GM12878 (cell line): ENCODE results near the gene GALNT17. TPM values are rescaled to one million over a fixed set of nuclear protein-coding genes. Genes with fewer than 3 reads are reported as not detected.

Source experiments
- ATAC-seq: fragments of 200-7000 bp; cut with Tn5 transposase; 3 replicates; pipeline ENCODE4 v1.9.1; 2020; ENCODE audit warnings: mild to moderate bottlenecking, moderate library complexity
- BruUV-seq: library from RNA; stranded (reverse); fragments of 400-500 nt; replicated peaks from 2 replicates; lab custom pipeline; 2021; lab: Mats Ljungman, UMichigan
- CTCF ChIA-PET: fragments of 300-600 bp; sonication (Branson Sonifier 250); formaldehyde crosslinking; extraction: SDS; loops from one replicate; lab custom pipeline; 2021; ENCODE audit warnings: inconsistent platforms; lab: Yijun Ruan, JAX
- POLR2A ChIA-PET: fragments of 350-600 bp; formaldehyde crosslinking; extraction: SDS; loops from one replicate; lab custom pipeline; 2021; ENCODE audit warnings: inconsistent platforms; lab: Charles Lee
- RAD21 ChIA-PET: fragments of 300-600 bp; sonication (Branson Sonifier 250); formaldehyde crosslinking; loops from one replicate; lab custom pipeline; 2023; ENCODE audit warnings: antibody characterized with exemption; ENCODE audit not compliant: unreplicated experiment; lab: Charles Lee
- SMC1A ChIA-PET: fragments of 300-600 bp; sonication (Branson Sonifier 250); formaldehyde crosslinking; loops from one replicate; lab custom pipeline; 2023; ENCODE audit not compliant: unreplicated experiment, uncharacterized antibody; lab: Charles Lee
- DNase-seq: peaks from one replicate; pipeline ENCODE4 v3.0.0-alpha.2; 2011; ENCODE audit warnings: low read depth, low spot score
- FAIRE-seq: peaks from 3 replicates; lab custom pipeline; 2011; peaks lifted over from hg19 to GRCh38; lab: Jason Lieb, UNC
- H2AFZ ChIP-seq: 2 replicates; pipeline ENCODE4 v1.6.0; 2011; ENCODE audit warnings: low read depth, low read length, control low read depth; ENCODE audit not compliant: control insufficient read depth
- H3K27ac ChIP-seq: 2 replicates; pipeline ENCODE4 v1.5.1; 2011; ENCODE audit warnings: control low read depth; ENCODE audit not compliant: control insufficient read depth, insufficient read depth
- H3K27me3 ChIP-seq, 2 experiments: replicated peaks in 1 of 2; 2 replicates each; pipeline versions ENCODE4 v1.6.0 to v1.6.1; 2011; ENCODE audit warnings: low read length in 1 of 2; ENCODE audit not compliant: control insufficient read depth in 2 of 2, insufficient read depth in 2 of 2
- H3K36me3 ChIP-seq, 2 experiments: 2 replicates each; pipeline ENCODE4 v1.5.1; 2011; ENCODE audit warnings: low read length in 1 of 2; ENCODE audit not compliant: control insufficient read depth in 2 of 2, insufficient read depth in 2 of 2
- H3K4me1 ChIP-seq: 2 replicates; pipeline ENCODE4 v1.6.1; 2011; ENCODE audit warnings: mild to moderate bottlenecking, low read length, moderate library complexity, mixed read lengths; ENCODE audit not compliant: control insufficient read depth, insufficient read depth
- H3K4me2 ChIP-seq: 2 replicates; pipeline ENCODE4 v1.6.0; 2011; ENCODE audit warnings: control low read depth; ENCODE audit not compliant: control insufficient read depth, insufficient read depth
- H3K4me3 ChIP-seq: fragments of 200-600 bp; sonication (generic); 2 replicates; pipeline ENCODE4 v1.5.1; 2016
- H3K79me2 ChIP-seq: 2 replicates; pipeline ENCODE4 v1.6.0; 2011; ENCODE audit warnings: low read length; ENCODE audit not compliant: control insufficient read depth, insufficient read depth
- H3K9ac ChIP-seq: 2 replicates; pipeline ENCODE4 v1.8.0; 2011; ENCODE audit warnings: low read length, control low read depth, mixed read lengths; ENCODE audit not compliant: control insufficient read depth, insufficient read depth
- H3K9me3 ChIP-seq: replicated peaks from 3 replicates; pipeline ENCODE4 v1.5.1; 2011; ENCODE audit warnings: mild to moderate bottlenecking, low read length; ENCODE audit not compliant: control insufficient read depth, insufficient read depth
- H4K20me1 ChIP-seq: 2 replicates; pipeline ENCODE4 v1.6.0; 2011; ENCODE audit not compliant: control insufficient read depth, insufficient read depth
- ATF2 ChIP-seq: IDR thresholded peaks from 2 replicates; pipeline ENCODE4 v1.6.1; 2012; ENCODE audit warnings: low read length, inconsistent platforms
- CHD1 ChIP-seq: IDR thresholded peaks from 2 replicates; pipeline ENCODE4 v1.6.1; 2012; ENCODE audit warnings: low read depth, low read length, improper control_type of control experiment
- CHD4 ChIP-seq: fragments of 200-600 bp; sonication (generic); IDR thresholded peaks from 2 replicates; pipeline ENCODE4 v1.6.1; 2016; ENCODE audit warnings: mild to moderate bottlenecking
- DPF2 ChIP-seq: fragments of 450-650 bp; IDR thresholded peaks from 2 replicates; pipeline ENCODE4 v1.6.1; 2017; ENCODE audit warnings: mild to moderate bottlenecking
- FOXM1 ChIP-seq: IDR thresholded peaks from 2 replicates; pipeline ENCODE4 v1.6.1; 2012; ENCODE audit warnings: low read depth, mild to moderate bottlenecking, inconsistent platforms, low read length, moderate library complexity
- IKZF1 ChIP-seq: fragments of 450-650 bp; conservative IDR thresholded peaks from 2 replicates; pipeline ENCODE4 v1.6.1; 2017; ENCODE audit warnings: antibody characterized with exemption, mild to moderate bottlenecking
- RUNX3 ChIP-seq: IDR thresholded peaks from 2 replicates; pipeline ENCODE4 v1.6.1; 2012; ENCODE audit warnings: low read length, inconsistent platforms
- SMAD1 ChIP-seq: fragments of 450-650 bp; IDR thresholded peaks from 2 replicates; pipeline ENCODE4 v1.6.1; 2018; ENCODE audit warnings: mild to moderate bottlenecking, low read depth; ENCODE audit not compliant: partially characterized antibody
- SUZ12 ChIP-seq: fragments of 200-600 bp; sonication (generic); IDR thresholded peaks from one replicate; pipeline ENCODE4 v1.6.1; 2018; ENCODE audit warnings: antibody characterized with exemption, mild to moderate bottlenecking; ENCODE audit not compliant: unreplicated experiment
- WGBS: methylation state at CpG from one replicate; pipeline ENCODE4 v1.1.6; 2016; ENCODE audit warnings: low lambda C conversion rate; ENCODE audit not compliant: insufficient replicate concordance, insufficient coverage; ENCODE audit errors: missing lambda C conversion rate; 5-methylcytosine and 5-hydroxymethylcytosine counted together
- in situ Hi-C: fragments of 300-500 bp; cut with MboI; formaldehyde crosslinking; loops from 9 replicates; pipeline ENCODE4 v1.14.3; 2018; ENCODE audit warnings: mixed read lengths
- intact Hi-C: fragments of 100-400 bp; cut with micrococcal nuclease; formaldehyde crosslinking; loops from one replicate; pipeline ENCODE4 v1.14.2; 2022; ENCODE audit not compliant: unreplicated experiment
- polyA plus RNA-seq, 11 experiments: library from polyadenylated mRNA; depleted of rRNA in 4 of 11; unstranded in 6 of 11; stranded (reverse) in 5 of 11; fragments of >200 nt; fragmentation: Nextera tagmentation in 4 of 11; fragmentation: Illumina TruSeq in 1 of 11; extraction: Ambion mirVana in 4 of 11; extraction: Trizol in 1 of 11; gene quantifications; 1 replicate in 1 of 11; 2 replicates in 10 of 11; pipeline versions ENCODE4 v1.2.1 to v1.2.3, GENCODE V29; 2011 to 2016; ENCODE audit warnings: inconsistent platforms in 2 of 11, missing spikeins in 2 of 11, low read depth in 1 of 11
- total RNA-seq, 4 experiments: library from RNA; depleted of rRNA in 3 of 4; stranded (reverse); fragments of >200 nt in 3 of 4; fragmentation: Illumina TruSeq in 1 of 4; extraction: Trizol in 1 of 4; gene quantifications; 2 replicates each; pipeline versions ENCODE4 v1.2.1 to v1.2.3, GENCODE V29; 2013 to 2021
- TF ChIP-seq, protein P1 (sequence below): fragments of 450-650 bp; formaldehyde crosslinking; IDR thresholded peaks from 2 replicates; pipeline ENCODE4 v1.5.0; 2022; ENCODE audit warnings: mild to moderate bottlenecking, missing genetic modification characterization
- TF ChIP-seq, protein P2 (sequence below): IDR thresholded peaks from 2 replicates; pipeline ENCODE4 v1.6.1; 2012; ENCODE audit warnings: improper control_type of control experiment, low read depth, low read length; ENCODE audit not compliant: insufficient replicate concordance

GALNT17 gene
- total and polyA plus RNA-seq, 10 of the 15 experiments (the other 5 are each of a cell fraction or from before 2014, with no cell fraction given) = 0.12 to 0.15 TPM; not detected in 8

- POLR2A ChIA-PET = no interaction called here
- Histone ChIP-seq H3K27me3 (no peaks in the 10 kb centered on the region), H3K4me3 (no peak overlapping the region), H3K36me3 (no peaks in the 10 kb centered on the region), H4K20me1 (no peaks in the 10 kb centered on the region), H3K4me1 (no peaks in the 10 kb centered on the region), H3K79me2 (no peaks in the 10 kb centered on the region), H3K4me2 (no peak overlapping the region), H3K9me3 (no peaks in the 10 kb centered on the region; the same call in 2 of the 3 replicates), H3K9ac (no peak overlapping the region), H3K27ac (no peak overlapping the region), H2AFZ (no peak overlapping the region)
- SMC1A ChIA-PET = no interaction called here
- in situ Hi-C loops = no loop called here
- FAIRE-seq (no peak), ATAC-seq (no peak), DNase-seq (no peak)
- BruUV-seq = no TSS peak
- intact Hi-C loops = no loop called here
- CTCF ChIA-PET = no interaction called here
- 0% methylated on average over 1 of the region's 1 CpG for WGBS
- RAD21 ChIA-PET = no interaction called here
- TF ChIP-seq IKZF1 = no peak
- no peak for TF ChIP-seq ATF2
- no peak for TF ChIP-seq SUZ12
- TF ChIP-seq, protein P1, sequence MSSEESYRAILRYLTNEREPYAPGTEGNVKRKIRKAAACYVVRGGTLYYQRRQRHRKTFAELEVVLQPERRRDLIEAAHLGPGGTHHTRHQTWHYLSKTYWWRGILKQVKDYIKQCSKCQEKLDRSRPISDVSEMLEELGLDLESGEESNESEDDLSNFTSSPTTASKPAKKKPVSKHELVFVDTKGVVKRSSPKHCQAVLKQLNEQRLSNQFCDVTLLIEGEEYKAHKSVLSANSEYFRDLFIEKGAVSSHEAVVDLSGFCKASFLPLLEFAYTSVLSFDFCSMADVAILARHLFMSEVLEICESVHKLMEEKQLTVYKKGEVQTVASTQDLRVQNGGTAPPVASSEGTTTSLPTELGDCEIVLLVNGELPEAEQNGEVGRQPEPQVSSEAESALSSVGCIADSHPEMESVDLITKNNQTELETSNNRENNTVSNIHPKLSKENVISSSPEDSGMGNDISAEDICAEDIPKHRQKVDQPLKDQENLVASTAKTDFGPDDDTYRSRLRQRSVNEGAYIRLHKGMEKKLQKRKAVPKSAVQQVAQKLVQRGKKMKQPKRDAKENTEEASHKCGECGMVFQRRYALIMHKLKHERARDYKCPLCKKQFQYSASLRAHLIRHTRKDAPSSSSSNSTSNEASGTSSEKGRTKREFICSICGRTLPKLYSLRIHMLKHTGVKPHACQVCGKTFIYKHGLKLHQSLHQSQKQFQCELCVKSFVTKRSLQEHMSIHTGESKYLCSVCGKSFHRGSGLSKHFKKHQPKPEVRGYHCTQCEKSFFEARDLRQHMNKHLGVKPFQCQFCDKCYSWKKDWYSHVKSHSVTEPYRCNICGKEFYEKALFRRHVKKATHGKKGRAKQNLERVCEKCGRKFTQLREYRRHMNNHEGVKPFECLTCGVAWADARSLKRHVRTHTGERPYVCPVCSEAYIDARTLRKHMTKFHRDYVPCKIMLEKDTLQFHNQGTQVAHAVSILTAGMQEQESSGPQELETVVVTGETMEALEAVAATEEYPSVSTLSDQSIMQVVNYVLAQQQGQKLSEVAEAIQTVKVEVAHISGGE (CRISPR knock-in tag) = no peak
- no peak for TF ChIP-seq FOXM1
- TF ChIP-seq CHD1 = no peak
- TF ChIP-seq CHD4 = no peak
- no peak for TF ChIP-seq RUNX3
- TF ChIP-seq, protein P2, sequence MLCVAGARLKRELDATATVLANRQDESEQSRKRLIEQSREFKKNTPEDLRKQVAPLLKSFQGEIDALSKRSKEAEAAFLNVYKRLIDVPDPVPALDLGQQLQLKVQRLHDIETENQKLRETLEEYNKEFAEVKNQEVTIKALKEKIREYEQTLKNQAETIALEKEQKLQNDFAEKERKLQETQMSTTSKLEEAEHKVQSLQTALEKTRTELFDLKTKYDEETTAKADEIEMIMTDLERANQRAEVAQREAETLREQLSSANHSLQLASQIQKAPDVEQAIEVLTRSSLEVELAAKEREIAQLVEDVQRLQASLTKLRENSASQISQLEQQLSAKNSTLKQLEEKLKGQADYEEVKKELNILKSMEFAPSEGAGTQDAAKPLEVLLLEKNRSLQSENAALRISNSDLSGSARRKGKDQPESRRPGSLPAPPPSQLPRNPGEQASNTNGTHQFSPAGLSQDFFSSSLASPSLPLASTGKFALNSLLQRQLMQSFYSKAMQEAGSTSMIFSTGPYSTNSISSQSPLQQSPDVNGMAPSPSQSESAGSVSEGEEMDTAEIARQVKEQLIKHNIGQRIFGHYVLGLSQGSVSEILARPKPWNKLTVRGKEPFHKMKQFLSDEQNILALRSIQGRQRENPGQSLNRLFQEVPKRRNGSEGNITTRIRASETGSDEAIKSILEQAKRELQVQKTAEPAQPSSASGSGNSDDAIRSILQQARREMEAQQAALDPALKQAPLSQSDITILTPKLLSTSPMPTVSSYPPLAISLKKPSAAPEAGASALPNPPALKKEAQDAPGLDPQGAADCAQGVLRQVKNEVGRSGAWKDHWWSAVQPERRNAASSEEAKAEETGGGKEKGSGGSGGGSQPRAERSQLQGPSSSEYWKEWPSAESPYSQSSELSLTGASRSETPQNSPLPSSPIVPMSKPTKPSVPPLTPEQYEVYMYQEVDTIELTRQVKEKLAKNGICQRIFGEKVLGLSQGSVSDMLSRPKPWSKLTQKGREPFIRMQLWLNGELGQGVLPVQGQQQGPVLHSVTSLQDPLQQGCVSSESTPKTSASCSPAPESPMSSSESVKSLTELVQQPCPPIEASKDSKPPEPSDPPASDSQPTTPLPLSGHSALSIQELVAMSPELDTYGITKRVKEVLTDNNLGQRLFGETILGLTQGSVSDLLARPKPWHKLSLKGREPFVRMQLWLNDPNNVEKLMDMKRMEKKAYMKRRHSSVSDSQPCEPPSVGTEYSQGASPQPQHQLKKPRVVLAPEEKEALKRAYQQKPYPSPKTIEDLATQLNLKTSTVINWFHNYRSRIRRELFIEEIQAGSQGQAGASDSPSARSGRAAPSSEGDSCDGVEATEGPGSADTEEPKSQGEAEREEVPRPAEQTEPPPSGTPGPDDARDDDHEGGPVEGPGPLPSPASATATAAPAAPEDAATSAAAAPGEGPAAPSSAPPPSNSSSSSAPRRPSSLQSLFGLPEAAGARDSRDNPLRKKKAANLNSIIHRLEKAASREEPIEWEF = no peak
- TF ChIP-seq SMAD1 = no peak
- no peak for TF ChIP-seq DPF2
Measured at GRCh38 chr7:71649812-71650211, 517.9 kb downstream of the GALNT17 start.
